ENCODE data around the gene EPHA2.

DNA sequence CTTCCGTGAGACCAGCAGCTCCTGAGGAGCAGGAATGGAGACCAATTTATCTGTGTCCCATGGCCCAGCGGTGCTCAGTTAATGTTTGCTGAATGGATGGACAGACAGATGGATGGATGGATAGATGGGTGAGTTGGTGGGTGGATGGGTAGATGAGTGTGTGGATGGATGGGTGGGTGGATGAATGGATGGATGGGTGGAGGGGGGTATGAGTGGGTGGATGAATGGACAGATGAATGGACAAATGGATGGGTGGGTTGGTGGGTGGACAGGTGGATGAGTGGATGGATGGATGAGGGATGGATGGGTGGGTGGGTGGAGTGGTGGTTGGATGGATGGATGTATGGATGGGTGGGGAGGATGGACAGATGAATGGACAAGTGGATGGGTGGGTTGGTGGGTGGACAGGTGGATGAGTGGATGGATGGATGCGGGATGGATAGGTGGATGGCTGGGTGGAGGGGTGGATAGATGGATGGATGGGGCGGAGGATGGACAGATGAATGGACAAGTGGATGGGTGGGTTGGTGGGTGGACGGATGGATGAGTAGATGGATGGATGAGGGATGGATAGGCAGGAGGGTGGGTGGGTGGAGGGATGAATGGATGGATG is 13.4 kb downstream of the EPHA2 start:
- TF ChIP-seq RARB (CRISPR knock-in tag; IDR thresholded peaks at IDR 0.05) (no peak), ZC3H10 (CRISPR knock-in tag; IDR thresholded peaks at IDR 0.05) (no peak), PATZ1 (CRISPR knock-in tag; IDR thresholded peaks at IDR 0.05; ENCODE audit: borderline replicate concordance) (no peak), ZNF565 (CRISPR knock-in tag; conservative IDR thresholded peaks at IDR 0.05; ENCODE audit: low read depth) (no peak), GLIS3 (CRISPR knock-in tag; IDR thresholded peaks at IDR 0.05) (no peak), ZFP3 (CRISPR knock-in tag; IDR thresholded peaks at IDR 0.05) (no peak), ARNTL (CRISPR knock-in tag; IDR thresholded peaks at IDR 0.05; ENCODE audit: borderline replicate concordance, low read depth) (no peak), BACH2 (CRISPR knock-in tag; IDR thresholded peaks at IDR 0.05; ENCODE audit: borderline replicate concordance) (no peak), ZFP30 (CRISPR knock-in tag; IDR thresholded peaks at IDR 0.05) (no peak), ESRRG (CRISPR knock-in tag; IDR thresholded peaks at IDR 0.05) (no peak)
- TF ChIP-seq, protein P1, sequence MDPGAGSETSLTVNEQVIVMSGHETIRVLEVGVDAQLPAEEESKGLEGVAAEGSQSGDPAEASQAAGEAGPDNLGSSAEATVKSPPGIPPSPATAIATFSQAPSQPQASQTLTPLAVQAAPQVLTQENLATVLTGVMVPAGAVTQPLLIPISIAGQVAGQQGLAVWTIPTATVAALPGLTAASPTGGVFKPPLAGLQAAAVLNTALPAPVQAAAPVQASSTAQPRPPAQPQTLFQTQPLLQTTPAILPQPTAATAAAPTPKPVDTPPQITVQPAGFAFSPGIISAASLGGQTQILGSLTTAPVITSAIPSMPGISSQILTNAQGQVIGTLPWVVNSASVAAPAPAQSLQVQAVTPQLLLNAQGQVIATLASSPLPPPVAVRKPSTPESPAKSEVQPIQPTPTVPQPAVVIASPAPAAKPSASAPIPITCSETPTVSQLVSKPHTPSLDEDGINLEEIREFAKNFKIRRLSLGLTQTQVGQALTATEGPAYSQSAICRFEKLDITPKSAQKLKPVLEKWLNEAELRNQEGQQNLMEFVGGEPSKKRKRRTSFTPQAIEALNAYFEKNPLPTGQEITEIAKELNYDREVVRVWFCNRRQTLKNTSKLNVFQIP (CRISPR knock-in tag; IDR thresholded peaks at IDR 0.05; ENCODE audit: borderline replicate concordance, low read depth), result no peak
- TF ChIP-seq, protein P2, sequence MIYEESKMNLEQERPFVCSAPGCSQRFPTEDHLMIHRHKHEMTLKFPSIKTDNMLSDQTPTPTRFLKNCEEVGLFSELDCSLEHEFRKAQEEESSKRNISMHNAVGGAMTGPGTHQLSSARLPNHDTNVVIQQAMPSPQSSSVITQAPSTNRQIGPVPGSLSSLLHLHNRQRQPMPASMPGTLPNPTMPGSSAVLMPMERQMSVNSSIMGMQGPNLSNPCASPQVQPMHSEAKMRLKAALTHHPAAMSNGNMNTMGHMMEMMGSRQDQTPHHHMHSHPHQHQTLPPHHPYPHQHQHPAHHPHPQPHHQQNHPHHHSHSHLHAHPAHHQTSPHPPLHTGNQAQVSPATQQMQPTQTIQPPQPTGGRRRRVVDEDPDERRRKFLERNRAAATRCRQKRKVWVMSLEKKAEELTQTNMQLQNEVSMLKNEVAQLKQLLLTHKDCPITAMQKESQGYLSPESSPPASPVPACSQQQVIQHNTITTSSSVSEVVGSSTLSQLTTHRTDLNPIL (CRISPR knock-in tag; IDR thresholded peaks at IDR 0.05; ENCODE audit: low read depth), result no peak

Data from SK-N-SH treated with all-trans-retinoic acid at 6 μM for 48 hours (cell line).